HG03565 (cell line): ENCODE data around the gene KRT75.
"Not testable (repeated sequence)": the region's sequence is repeated elsewhere in the genome, so short reads cannot be mapped to it uniquely, and the experiment has no call there.

Experiments used
- ATAC-seq: cut with Tn5 transposase; IDR thresholded peaks from one replicate; pipeline ENCODE4 v1.9.1; 2021; ENCODE audit warnings: mild to moderate bottlenecking, moderate library complexity; ENCODE audit not compliant: unreplicated experiment

Gene KRT75

DNA sequence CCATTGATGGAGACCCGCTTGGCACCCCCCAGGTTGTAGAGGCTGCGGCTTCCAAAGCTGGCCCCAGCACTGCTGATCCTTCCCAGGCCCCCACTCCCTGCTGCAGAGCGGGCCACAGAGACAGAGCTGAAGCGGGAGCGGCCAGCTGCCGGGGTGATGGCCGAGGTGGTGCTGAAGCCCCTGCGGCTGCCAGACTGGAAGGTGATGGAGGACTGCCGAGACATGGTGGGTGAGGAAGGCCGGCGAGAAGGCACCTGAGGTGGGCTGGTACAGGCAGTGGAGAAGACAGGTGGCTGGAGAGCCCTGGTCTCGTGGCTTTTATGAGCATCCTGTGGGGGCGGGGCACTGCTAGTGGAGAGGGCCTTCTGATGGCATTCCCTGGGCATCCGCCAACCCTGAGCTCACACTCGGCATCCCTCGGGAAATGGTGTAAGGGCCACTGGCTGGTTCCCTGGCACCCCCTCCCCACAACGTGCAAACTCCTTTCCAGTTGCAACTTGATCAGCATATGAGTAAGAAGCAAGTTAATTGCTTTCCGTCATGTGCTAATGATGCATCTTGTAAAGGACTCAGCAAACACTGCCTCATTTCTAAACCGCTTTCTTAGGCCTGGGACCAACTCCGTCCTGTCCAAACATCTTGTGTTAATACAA, at the start of gene KRT75:
TSS of gene KRT75 (minus strand) at position 291 of the 653 bp plus-strand sequence. CDS start at position 224, 67 bp downstream.
- no peak for ATAC-seq

GRCh38 chr12:52480073-52480472, 45.9 kb upstream of the KRT75 start:
- no peak for ATAC-seq

DNA sequence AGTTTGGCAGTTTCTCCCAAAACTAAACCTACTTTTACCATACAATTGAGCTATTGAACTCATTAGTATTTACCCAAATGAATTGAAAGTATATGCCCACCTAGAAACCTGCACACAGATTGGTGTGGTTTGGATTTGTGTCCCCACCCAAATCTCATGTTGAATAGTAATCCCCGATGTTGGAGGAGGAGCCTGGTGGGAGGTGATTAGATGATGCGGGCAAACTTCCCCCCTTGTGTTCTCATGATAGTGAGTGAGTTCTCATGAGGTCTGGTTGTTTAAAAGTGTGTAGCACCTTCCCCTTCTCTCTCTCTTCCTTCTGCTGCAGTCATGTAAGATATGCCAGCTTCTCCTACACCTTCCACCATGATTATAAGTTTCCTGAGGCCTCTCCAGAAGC, 43.5 kb upstream of the KRT75 start:
- no peak for ATAC-seq

GRCh38 chr12:52474212-52474611, 40.0 kb upstream of the KRT75 start:
- ATAC-seq, result no peak

DNA sequence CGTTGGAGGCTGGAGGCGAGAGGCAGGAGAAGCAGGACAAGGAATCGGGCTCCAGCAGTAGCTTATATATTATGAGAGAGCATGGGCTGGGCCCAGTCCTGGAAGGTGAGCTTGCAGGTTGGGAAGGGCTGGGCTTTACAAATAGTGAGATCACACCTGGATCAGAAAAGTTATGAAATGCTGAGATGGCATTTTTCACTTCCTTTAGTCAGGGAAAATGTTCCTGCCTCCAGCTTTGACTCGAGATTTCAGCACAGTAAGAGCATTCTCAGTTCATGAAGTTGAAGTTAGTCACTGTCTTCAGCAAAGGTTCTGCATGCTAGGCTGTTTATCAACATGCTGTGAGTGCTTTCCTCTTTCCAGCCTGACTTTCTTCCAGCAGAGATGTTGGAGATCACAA, 39.6 kb upstream of the KRT75 start, which contains the start of gene KRT6C:
TSS of gene KRT6C (minus strand) at position 38 of the 400 bp plus-strand sequence. CDS start 68 bp downstream, outside the sequence.
- no peak for ATAC-seq

DNA sequence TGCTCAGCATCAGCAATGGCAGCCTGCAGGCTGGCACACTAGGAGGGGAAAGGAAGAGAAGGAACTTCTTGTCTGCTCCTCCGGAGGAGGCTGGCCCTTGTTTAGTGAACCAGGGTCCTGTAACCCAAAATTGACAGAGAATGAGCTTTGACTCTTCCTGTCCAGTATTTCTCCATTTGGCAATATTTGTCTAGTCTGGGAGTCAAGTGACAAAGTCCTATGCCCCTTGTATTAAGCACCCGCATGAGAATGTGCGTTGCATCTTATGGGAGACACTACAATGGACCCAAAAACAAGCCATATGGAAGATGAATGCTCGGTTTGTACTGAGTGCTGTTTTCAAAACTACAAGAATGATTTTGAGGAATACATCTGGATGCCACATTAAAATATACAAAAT, 35.7 kb upstream of the KRT75 start:
- no peak for ATAC-seq

DNA sequence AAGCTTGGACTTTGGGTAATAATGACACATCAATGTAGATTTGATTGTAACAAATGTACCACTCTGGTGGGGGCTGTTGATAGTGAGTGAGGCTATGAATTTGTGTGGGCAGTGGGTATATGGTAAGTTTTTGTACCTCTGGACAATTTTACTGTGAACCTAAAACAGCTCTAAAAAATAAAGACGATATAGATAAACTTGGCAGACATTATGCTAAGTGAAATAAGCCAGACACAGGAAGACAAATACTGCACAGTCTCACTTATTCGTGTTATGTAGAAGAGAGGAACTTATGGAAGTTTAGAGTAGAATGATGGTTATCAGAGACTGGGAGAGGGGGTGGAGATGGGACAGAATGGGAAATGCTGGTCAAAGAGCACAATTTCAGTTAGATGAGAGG, 30.7 kb upstream of the KRT75 start:
- no peak for ATAC-seq

GRCh38 chr12:52461693-52462092, 27.5 kb upstream of the KRT75 start:
- ATAC-seq, result no peak

DNA sequence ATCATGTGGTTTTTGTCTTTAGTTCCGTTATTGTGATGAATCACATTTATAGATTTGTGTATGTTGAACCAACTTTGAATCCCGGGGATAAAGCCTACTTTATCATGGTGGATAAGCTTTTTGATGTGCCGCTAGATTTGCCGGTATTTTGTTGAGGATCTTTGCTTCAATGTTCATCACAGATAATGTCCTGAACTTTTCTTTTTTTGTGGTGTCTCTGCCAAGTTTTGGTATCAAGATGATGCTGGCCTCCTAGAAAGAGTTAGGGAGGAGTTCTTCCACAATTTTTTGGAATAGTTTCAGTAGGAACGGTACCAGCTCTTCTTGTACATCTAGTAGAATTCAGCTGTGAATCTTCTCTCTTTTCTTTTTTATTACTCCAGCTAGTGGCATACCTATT, 24.7 kb upstream of the KRT75 start:
- ATAC-seq, result no peak

DNA sequence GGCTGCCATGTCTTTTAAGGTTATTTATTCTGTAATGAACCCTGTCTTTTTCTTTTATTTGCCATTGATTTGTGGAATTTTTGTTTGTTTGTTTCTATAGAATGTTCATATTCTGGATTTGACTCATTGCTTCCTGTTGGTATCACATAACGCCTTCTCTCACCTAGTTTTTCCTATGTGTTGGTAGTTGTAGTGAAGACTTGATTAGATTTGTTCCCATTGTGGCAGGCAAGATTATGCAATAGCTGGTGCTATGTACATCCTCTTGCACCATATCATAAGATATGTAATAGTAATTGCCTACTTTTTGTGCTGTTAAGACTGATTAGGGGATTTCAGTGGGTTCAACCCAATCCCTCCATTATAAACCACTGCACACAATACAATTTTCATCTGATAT, 21.6 kb upstream of the KRT75 start:
- ATAC-seq, result no peak

DNA sequence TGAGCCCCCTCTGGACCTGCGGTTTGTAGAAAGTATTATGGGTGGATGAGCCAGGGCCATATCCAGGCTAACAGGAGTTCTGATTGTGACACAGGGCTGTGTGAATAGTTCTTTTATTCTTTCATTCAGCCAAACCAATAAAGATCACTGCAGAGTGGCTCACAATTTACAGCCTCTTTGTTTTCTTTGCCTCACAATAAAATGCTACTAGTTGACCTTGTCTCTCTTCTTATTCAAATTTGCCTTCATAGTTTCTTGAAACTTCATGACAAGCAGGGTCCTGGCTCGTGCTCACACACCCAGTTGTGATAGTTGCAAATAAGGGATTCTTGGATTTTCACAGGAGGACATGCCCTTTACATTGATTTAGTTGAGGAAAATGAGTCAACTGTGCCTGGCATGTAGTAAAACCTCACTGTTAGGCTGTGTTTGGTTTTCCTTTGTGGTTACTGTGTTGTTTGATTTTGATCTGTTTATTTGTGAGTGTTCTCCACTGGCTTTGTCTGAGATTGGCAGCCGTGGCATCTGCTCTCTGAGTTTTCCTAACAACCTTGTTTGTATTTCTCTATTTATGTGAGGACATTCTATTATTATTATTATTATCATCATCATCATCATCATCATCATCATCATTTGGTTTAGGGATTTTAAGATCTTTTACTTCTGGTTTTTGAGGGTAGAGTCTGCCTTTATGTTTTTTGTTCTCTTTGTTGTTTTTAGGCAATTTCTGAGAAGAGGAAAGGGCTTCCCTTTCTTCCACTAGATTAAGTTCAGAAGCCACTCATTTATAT, 20.4 kb upstream of the KRT75 start:
- no peak for ATAC-seq

DNA sequence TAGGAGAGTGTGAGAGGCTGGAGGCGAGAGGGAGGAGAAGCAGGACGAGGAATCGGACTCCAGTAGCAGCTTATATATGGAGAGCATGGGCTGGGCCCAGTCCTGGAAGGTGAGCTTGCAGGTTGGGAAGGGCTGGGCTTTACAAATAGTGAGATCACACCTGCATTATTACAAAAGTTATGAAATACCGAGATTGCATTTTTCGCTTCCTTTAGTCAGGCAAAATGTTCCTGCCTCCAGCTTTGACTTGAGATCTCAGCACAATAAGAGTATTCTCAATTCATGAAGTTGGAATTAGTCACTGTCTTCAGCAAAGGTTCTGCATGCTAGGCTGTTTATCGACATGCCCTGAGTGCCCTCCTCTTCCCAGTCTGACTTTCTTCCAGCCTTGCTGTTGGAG, 17.9 kb upstream of the KRT75 start, which contains the start of gene KRT6B:
TSS of gene KRT6B (minus strand) at position 46 of the 400 bp plus-strand sequence. CDS start 68 bp downstream, outside the sequence.
- ATAC-seq, result no peak

- ATAC-seq, result no peak
Measured at GRCh38 chr12:52448228-52448627, 14.1 kb upstream of the KRT75 start.

DNA sequence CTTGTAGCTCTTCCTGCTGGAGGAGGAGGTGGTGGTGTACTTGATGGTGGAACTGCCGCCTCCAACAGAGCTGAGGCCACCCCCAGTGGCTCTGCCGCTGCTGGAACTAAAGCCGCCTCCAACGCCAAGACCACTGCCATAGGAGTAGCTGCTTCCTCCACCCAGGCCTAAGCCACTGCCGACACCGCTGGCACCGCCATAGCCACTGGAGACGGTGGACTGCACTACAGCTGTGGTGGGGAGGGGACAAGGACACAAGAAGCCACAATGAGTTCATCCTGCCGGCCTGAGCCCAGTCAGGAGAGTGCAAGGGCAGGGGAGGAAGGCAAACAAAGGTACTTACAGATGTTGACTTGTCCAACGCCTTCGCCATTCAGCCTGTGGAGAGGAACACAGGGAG, 13.0 kb upstream of the KRT75 start:
- ATAC-seq, result not testable (repeated sequence)

GRCh38 chr12:52446367-52447045, 12.3 kb upstream of the KRT75 start:
- no peak for ATAC-seq

- ATAC-seq, result no peak
Measured at GRCh38 chr12:52445876-52446275, 11.7 kb upstream of the KRT75 start.

- ATAC-seq, result no peak
Measured at GRCh38 chr12:52444647-52445595, 10.8 kb upstream of the KRT75 start.

- ATAC-seq, result no peak
Measured at GRCh38 chr12:52443966-52444365, 9.8 kb upstream of the KRT75 start.

GRCh38 chr12:52442600-52443061, 8.5 kb upstream of the KRT75 start:
- ATAC-seq, result no peak

DNA sequence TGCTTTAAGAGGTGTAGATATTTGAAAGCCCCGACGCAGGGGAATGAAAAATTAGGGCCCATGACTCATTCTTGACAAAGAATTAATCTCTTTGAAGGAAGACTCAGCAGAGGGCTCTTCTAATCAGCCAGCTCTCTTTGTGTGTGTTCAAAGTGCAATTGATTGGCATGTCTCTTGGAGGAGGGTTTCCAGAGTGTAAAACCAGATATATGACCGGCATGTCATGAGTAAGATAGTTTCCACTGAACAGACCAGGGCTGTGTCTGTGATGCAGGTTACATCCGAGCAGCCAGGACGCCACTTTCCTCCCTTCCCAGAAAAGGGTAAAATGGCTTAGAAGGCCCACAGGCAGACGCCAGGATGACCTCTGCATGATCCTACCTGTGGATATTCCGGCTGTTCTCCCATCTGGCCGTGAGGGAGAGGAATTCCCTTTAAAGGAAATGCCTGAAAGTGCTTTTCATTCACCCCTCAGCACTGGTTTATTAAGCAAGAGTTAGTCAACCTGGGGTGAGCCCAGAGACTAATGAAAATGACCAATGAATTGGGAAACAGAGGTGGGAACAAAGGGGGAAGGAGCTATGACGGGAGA, 7.2 kb upstream of the KRT75 start:
- ATAC-seq, result no peak
